ENCODE results near the gene SCEL. TPM values are rescaled to one million over a fixed set of nuclear protein-coding genes. Genes with fewer than 3 reads are reported as not detected.
A peak's percentile ranks its signal among the peaks of the same experiment; 100 is the strongest.

The SCEL gene
- polyA plus RNA-seq, 2 of the 4 experiments (the other 2 are of a cell fraction) = 0.06 to 1.4 TPM

- ATAC-seq = peak; percentile 82 to 84
- 0% methylated on average over 2 of the region's 2 CpGs for WGBS (ENCODE audit: missing lambda C conversion rate)
- DNase-seq (ENCODE audit: low read depth in 1 of 2, low spot score in 1 of 2) = peak; percentile 9 to 88
- Histone ChIP-seq H3K9me3 (no peaks in the 10 kb centered on the region), H3K4me3 (no peak overlapping the region), H3K27ac (peak overlapping the region; percentile 71 to 74), H3K4me2 (peak overlapping the region; percentile 64), H3K4me1 (peaks cover 32% of the 10 kb centered on the region)
- TF ChIP-seq HOXB13 (CRISPR knock-in tag; IDR thresholded peaks at IDR 0.05; ENCODE audit: low read depth) (no peak), GATA3 (IDR thresholded peaks at IDR 0.05; ENCODE audit: borderline replicate concordance) (peak; percentile 38; the same call in 1 of the 2 replicates), FOSL2 (IDR thresholded peaks at IDR 0.05) (no peak), FOSL2 (CRISPR knock-in tag; IDR thresholded peaks at IDR 0.05) (peak; percentile 68), MYC (IDR thresholded peaks at IDR 0.05; ENCODE audit: borderline replicate concordance, low read length) (no peak), JUNB (IDR thresholded peaks at IDR 0.05) (peak; percentile 30; the same call in 1 of the 2 replicates), ZNF302 (CRISPR knock-in tag; IDR thresholded peaks at IDR 0.05) (no peak), CBX2 (IDR thresholded peaks at IDR 0.05; ENCODE audit: borderline replicate concordance, low read depth) (no peak), FOSB (CRISPR knock-in tag; IDR thresholded peaks at IDR 0.05) (no peak), PBX3 (IDR thresholded peaks at IDR 0.05) (no peak)
- CTCF ChIA-PET = interaction anchor here (1.4 kb wide), 1 partner anchor 28 kb away, joined by 4 read pairs; no protein-coding TSS in a partner anchor
- POLR2A ChIA-PET = no interaction called here
- FAIRE-seq = no peak
Measured at GRCh38 chr13:77521194-77521593, 14.3 kb upstream of the SCEL start.

DNA sequence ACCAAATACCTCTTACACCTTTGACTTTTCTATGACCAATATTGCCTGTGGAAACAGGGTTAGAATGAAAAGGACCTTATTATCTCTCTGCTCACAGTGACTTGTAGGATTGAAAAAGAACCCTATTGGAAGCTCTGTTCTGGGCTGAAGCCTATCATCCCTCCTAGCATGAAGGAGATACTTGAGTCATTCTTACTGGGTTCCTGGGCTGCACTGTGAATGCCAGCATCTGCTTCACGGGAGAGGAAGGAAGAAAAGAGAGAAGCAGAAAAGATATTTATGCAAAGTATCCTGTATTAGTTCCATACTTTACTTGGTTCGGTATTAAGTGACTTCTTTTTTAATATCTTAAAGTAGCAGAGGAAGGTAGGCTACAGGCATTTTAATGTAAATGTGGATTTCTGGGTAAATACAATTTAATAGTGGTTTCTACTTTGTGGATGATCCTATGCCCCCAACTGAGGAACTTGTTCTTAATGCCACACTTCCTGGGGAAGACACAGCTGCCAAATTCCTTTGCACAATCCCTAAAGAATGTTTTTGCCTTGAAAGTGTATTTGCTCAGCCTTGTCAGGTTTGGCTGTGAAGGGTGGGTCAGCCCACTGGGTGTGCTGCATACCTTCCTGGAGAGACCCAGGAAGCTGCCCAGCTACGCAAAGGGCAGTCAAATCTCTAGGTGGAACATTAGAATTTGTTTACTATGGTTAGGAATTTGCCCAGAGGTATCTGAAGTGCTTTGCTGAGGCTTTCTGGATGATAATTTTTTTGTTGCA lies 13.7 kb upstream of the SCEL start:
- FAIRE-seq (no peak), DNase-seq (ENCODE audit: low read depth in 1 of 2, low spot score in 1 of 2) (peak; percentile 14 to 87), ATAC-seq (peak; percentile 83 to 94)
- no peaks in the 10 kb centered on the region for H3K9me3 ChIP-seq
- 1% methylated on average over 3 of the region's 3 CpGs for WGBS (ENCODE audit: missing lambda C conversion rate)
- H3K4me1 ChIP-seq = peaks cover 26% of the 10 kb centered on the region
- CTCF ChIA-PET = interaction anchor here (1.0 to 1.4 kb wide), 2 partner anchors 28 to 43 kb away, joined by 3 to 4 read pairs; no protein-coding TSS in a partner anchor
- TF ChIP-seq, protein P1, sequence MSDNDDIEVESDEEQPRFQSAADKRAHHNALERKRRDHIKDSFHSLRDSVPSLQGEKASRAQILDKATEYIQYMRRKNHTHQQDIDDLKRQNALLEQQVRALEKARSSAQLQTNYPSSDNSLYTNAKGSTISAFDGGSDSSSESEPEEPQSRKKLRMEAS (IDR thresholded peaks at IDR 0.05) = no peak
- TF ChIP-seq, protein P2, sequence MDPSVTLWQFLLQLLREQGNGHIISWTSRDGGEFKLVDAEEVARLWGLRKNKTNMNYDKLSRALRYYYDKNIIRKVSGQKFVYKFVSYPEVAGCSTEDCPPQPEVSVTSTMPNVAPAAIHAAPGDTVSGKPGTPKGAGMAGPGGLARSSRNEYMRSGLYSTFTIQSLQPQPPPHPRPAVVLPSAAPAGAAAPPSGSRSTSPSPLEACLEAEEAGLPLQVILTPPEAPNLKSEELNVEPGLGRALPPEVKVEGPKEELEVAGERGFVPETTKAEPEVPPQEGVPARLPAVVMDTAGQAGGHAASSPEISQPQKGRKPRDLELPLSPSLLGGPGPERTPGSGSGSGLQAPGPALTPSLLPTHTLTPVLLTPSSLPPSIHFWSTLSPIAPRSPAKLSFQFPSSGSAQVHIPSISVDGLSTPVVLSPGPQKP (IDR thresholded peaks at IDR 0.05; ENCODE audit: low read depth, low read length) = no peak
- TF ChIP-seq GATA3 (IDR thresholded peaks at IDR 0.05; ENCODE audit: borderline replicate concordance) (peak; percentile 38; the same call in 1 of the 2 replicates), JUN (IDR thresholded peaks at IDR 0.05) (peak in 1 of 2 experiments; percentile 49; a peak in 1 of 5 replicates), CEBPB (IDR thresholded peaks at IDR 0.05) (peak in 1 of 2 experiments; percentile 69; a peak in 2 of 4 replicates), EP300 (IDR thresholded peaks at IDR 0.05) (peak; percentile 26 to 51; a peak in 1 of 5 replicates), RAD21 (conservative IDR thresholded peaks at IDR 0.05 in 1 of 2, IDR thresholded peaks at IDR 0.05 in 1 of 2) (0 out of 5 replicates have a peak, but pooled peaks of 1 of the 2 experiments have one; percentile 15)
- H3K27ac ChIP-seq = peak overlapping the region; percentile 71 to 76
- POLR2A ChIA-PET = no interaction called here
- peak overlapping the region; percentile 64 for H3K4me2 ChIP-seq
- H3K4me3 ChIP-seq = no peak overlapping the region

- Histone ChIP-seq H3K9me3 (no peaks in the 10 kb centered on the region), H3K4me2 (peak overlapping the region; percentile 64), H3K4me3 (no peak overlapping the region), H3K27ac (peak overlapping the region; percentile 65 to 76), H3K4me1 (peaks cover 24% of the 10 kb centered on the region)
- ChIA-PET POLR2A (no interaction called here), CTCF (interaction anchor here (1.0 to 1.4 kb wide), 2 partner anchors 29 to 43 kb away, joined by 3 to 4 read pairs; no protein-coding TSS in a partner anchor)
- ATAC-seq (no peak), FAIRE-seq (no peak), DNase-seq (ENCODE audit: low read depth in 1 of 2, low spot score in 1 of 2) (no peak)
- WGBS (ENCODE audit: missing lambda C conversion rate) = 58% methylated on average over 3 of the region's 3 CpGs
- TF ChIP-seq POLR2A (IDR thresholded peaks at IDR 0.05; ENCODE audit: low read length) = no peak
- TF ChIP-seq CBX8 (IDR thresholded peaks at IDR 0.05) = no peak
- TF ChIP-seq HOXA7 (CRISPR knock-in tag; IDR thresholded peaks at IDR 0.05) = no peak
- TF ChIP-seq, protein P3, sequence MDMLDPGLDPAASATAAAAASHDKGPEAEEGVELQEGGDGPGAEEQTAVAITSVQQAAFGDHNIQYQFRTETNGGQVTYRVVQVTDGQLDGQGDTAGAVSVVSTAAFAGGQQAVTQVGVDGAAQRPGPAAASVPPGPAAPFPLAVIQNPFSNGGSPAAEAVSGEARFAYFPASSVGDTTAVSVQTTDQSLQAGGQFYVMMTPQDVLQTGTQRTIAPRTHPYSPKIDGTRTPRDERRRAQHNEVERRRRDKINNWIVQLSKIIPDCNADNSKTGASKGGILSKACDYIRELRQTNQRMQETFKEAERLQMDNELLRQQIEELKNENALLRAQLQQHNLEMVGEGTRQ (IDR thresholded peaks at IDR 0.05) = no peak
- TF ChIP-seq MAFK (IDR thresholded peaks at IDR 0.05; ENCODE audit: partially characterized antibody) = no peak
- TF ChIP-seq MAZ (IDR thresholded peaks at IDR 0.05; ENCODE audit: borderline replicate concordance, low read depth, low read length) = no peak
- TF ChIP-seq EP300 (IDR thresholded peaks at IDR 0.05) = no peak
- TF ChIP-seq ZC3H11A (IDR thresholded peaks at IDR 0.05) = no peak
- no peak for TF ChIP-seq NPAS2 (CRISPR knock-in tag; IDR thresholded peaks at IDR 0.05; ENCODE audit: borderline replicate concordance)
- TF ChIP-seq SMC3 (IDR thresholded peaks at IDR 0.05) = no peak
- no peak for TF ChIP-seq ZFP36 (IDR thresholded peaks at IDR 0.05; ENCODE audit: borderline replicate concordance, partially characterized antibody)
- TF ChIP-seq RAD21 (conservative IDR thresholded peaks at IDR 0.05 in 1 of 2, IDR thresholded peaks at IDR 0.05 in 1 of 2) = no peak
- no peak for TF ChIP-seq HOXB5 (CRISPR knock-in tag; IDR thresholded peaks at IDR 0.05)
Measured at GRCh38 chr13:77522444-77522843, 13.1 kb upstream of the SCEL start.
